Naive B cell (primary cell): Measurements from ENCODE around the gene ADPRHL1. TPM values are rescaled to one million over a fixed set of nuclear protein-coding genes. Genes with fewer than 3 reads are reported as not detected.
"Not testable (repeated sequence)": the region's sequence is repeated elsewhere in the genome, so short reads cannot be mapped to it uniquely, and the experiment has no call there.

ENCODE experiments used
- ATAC-seq, 2 donors: fragments of 150-1000 bp; cut with Tn5 transposase; 2 replicates each; pipeline ENCODE4 v1.10.0; 2021; ENCODE audit warnings: low read depth in 2 of 2, mild to moderate bottlenecking in 2 of 2, moderate library complexity in 2 of 2
- DNase-seq: peaks from one replicate; pipeline ENCODE4 v3.0.0; 2022
- H3K27ac Mint-ChIP-seq, 6 donors: one replicate each; pipeline ENCODE4 v1.8.0; 2020 to 2022; ENCODE audit warnings: mild to moderate bottlenecking in 6 of 6, mixed read lengths in 6 of 6, moderate library complexity in 5 of 6, inconsistent platforms in 2 of 6
- H3K27me3 Mint-ChIP-seq, 3 donors: one replicate each; pipeline ENCODE4 v1.8.0; 2021 to 2022; ENCODE audit warnings: mixed read lengths in 3 of 3, mild to moderate bottlenecking in 1 of 3
- H3K36me3 Mint-ChIP-seq, 2 donors: one replicate each; pipeline ENCODE4 v1.8.0; 2020 to 2022; ENCODE audit warnings: mixed read lengths in 2 of 2, inconsistent platforms in 1 of 2, mild to moderate bottlenecking in 1 of 2
- H3K4me1 Mint-ChIP-seq, 3 donors: one replicate each; pipeline ENCODE4 v1.8.0; 2020 to 2022; ENCODE audit warnings: mixed read lengths in 3 of 3, inconsistent platforms in 1 of 3, mild to moderate bottlenecking in 1 of 3, moderate library complexity in 1 of 3
- H3K4me3 Mint-ChIP-seq, 8 donors: one replicate each; pipeline ENCODE4 v1.8.0; 2020 to 2022; ENCODE audit warnings: mild to moderate bottlenecking in 8 of 8, mixed read lengths in 8 of 8, moderate library complexity in 8 of 8, inconsistent platforms in 2 of 8
- H3K9me3 Mint-ChIP-seq, 7 donors: one replicate each; pipeline ENCODE4 v1.8.0; 2020 to 2022; ENCODE audit warnings: mixed read lengths in 7 of 7, mild to moderate bottlenecking in 5 of 7, inconsistent platforms in 2 of 7, moderate library complexity in 1 of 7
- polyA plus RNA-seq, 6 donors: library from polyadenylated mRNA; unstranded; fragments of 300-500 nt; fragmentation: Illumina TruSeq; gene quantifications; one replicate each; pipeline ENCODE4 v1.2.3, GENCODE V29; 2021; ENCODE audit warnings: low read depth in 6 of 6

The ADPRHL1 gene
- polyA plus RNA-seq, 6 donors from 2014 or later = 0.54 to 0.75 TPM; not detected in 4

GRCh38 chr13:113389586-113389985 is 63.7 kb downstream of the ADPRHL1 start:
- ATAC-seq, H3K4me3 Mint-ChIP-seq, DNase-seq, H3K36me3 Mint-ChIP-seq: not testable (repeated sequence)
- H3K27ac Mint-ChIP-seq = peak overlapping the region in 1 of 6 donors; percentile 32
- H3K4me1 Mint-ChIP-seq = peaks cover 4 to 10% (median 6%) of the 10 kb centered on the region in 3 donors
- H3K27me3 Mint-ChIP-seq = peaks cover 0 to 19% (median 11%) of the 10 kb centered on the region in 3 donors
- H3K9me3 Mint-ChIP-seq = peaks cover 0 to 25% (median 19%) of the 10 kb centered on the region in 7 donors

GRCh38 chr13:113387396-113387795 is 65.9 kb downstream of the ADPRHL1 start:
- Mint-ChIP-seq H3K27ac (no peak overlapping the region), H3K36me3 (peaks cover 0 to 4% of the 10 kb centered on the region in 2 donors)

GRCh38 chr13:113383089-113383488 is 70.2 kb downstream of the ADPRHL1 start:
- Mint-ChIP-seq H3K4me1 (peaks cover 0 to 6% (median 0%) of the 10 kb centered on the region in 3 donors), H3K27me3 (peaks cover 12 to 56% (median 16%) of the 10 kb centered on the region in 3 donors), H3K9me3 (peaks cover 6 to 41% (median 32%) of the 10 kb centered on the region in 7 donors), H3K4me3 (no peak overlapping the region), H3K27ac (no peak overlapping the region), H3K36me3 (peaks cover 0 to 6% of the 10 kb centered on the region in 2 donors)
- DNase-seq = no peak
- ATAC-seq = no peak

More at GRCh38 chr13:113387396-113387795, 65.9 kb downstream of the ADPRHL1 start:
- peaks cover 0 to 37% (median 16%) of the 10 kb centered on the region in 3 donors for H3K27me3 Mint-ChIP-seq
- DNase-seq = no peak
- peaks cover 0 to 6% (median 0%) of the 10 kb centered on the region in 3 donors for H3K4me1 Mint-ChIP-seq
- peaks cover 6 to 39% (median 35%) of the 10 kb centered on the region in 7 donors for H3K9me3 Mint-ChIP-seq
- ATAC-seq = no peak
- H3K4me3 Mint-ChIP-seq = no peak overlapping the region

- not testable (repeated sequence) for DNase-seq, H3K4me1 Mint-ChIP-seq, H3K36me3 Mint-ChIP-seq, H3K27ac Mint-ChIP-seq, H3K4me3 Mint-ChIP-seq, ATAC-seq
- H3K9me3 Mint-ChIP-seq = peaks cover 6 to 41% (median 32%) of the 10 kb centered on the region in 7 donors
- peaks cover 16 to 60% (median 16%) of the 10 kb centered on the region in 3 donors for H3K27me3 Mint-ChIP-seq
These were observed 70.7 kb downstream of the ADPRHL1 start for GRCh38 chr13:113382542-113382941.

- DNase-seq (no peak), ATAC-seq (no peak)
- peaks cover 0 to 6% of the 10 kb centered on the region in 2 donors for H3K36me3 Mint-ChIP-seq
- peaks cover 4 to 54% (median 37%) of the 10 kb centered on the region in 3 donors for H3K27me3 Mint-ChIP-seq
- H3K27ac Mint-ChIP-seq = no peak overlapping the region
- H3K4me3 Mint-ChIP-seq = no peak overlapping the region
- H3K9me3 Mint-ChIP-seq = peaks cover 2 to 19% (median 17%) of the 10 kb centered on the region in 7 donors
- no peaks in the 10 kb centered on the region for H3K4me1 Mint-ChIP-seq
These were observed 74.5 kb downstream of the ADPRHL1 start for GRCh38 chr13:113378825-113379224.

- Mint-ChIP-seq H3K4me3 (peak overlapping the region in 1 of 8 donors; percentile 71), H3K9me3 (no peaks in the 10 kb centered on the region)
- no peak for ATAC-seq
These were observed 78.6 kb downstream of the ADPRHL1 start for GRCh38 chr13:113374511-113375175.

DNA sequence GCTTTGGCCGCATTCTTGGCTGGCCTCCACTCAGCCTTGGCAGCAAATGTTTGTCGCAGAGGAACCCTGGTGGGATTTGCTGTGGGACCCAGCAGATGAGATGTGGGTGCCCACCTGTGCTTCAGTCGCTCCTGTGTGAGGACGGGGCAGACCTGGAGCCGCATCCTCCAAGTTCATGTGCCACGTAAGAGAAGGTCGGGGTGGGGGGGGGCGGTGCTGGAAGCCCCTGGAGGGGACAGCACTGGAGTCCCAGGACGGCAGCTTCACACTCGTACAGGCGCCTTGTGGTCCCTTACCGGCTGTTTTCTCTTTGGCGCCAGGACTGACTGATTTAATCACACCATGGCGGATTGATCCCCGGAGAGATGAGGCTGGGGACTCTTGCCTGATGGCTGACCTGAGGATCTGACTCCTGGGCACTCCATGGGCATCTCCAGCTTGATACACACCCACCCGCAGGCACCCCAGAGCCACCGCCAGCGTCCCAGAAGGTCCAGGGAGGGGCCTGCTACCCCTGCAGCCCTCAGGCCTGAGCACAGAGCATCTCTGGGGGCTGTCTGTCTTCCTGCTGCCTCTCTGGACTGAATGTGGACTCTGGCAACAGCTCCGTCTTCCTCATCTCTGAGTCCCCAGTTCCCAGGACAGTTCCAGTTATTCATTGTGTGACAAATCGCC is 79.3 kb downstream of the ADPRHL1 start:
- Mint-ChIP-seq H3K27ac (no peak overlapping the region), H3K36me3 (no peaks in the 10 kb centered on the region), H3K27me3 (peaks cover 5 to 31% (median 30%) of the 10 kb centered on the region in 3 donors), H3K4me3 (no peak overlapping the region), H3K9me3 (no peaks in the 10 kb centered on the region), H3K4me1 (no peaks in the 10 kb centered on the region)
- DNase-seq = no peak
- ATAC-seq = no peak

More at GRCh38 chr13:113374511-113375175, 78.6 kb downstream of the ADPRHL1 start:
- no peak for DNase-seq
- Mint-ChIP-seq H3K36me3 (no peaks in the 10 kb centered on the region), H3K27me3 (peaks cover 5 to 31% (median 30%) of the 10 kb centered on the region in 3 donors), H3K27ac (peak overlapping the region in 1 of 6 donors; percentile 4), H3K4me1 (no peaks in the 10 kb centered on the region)

DNA sequence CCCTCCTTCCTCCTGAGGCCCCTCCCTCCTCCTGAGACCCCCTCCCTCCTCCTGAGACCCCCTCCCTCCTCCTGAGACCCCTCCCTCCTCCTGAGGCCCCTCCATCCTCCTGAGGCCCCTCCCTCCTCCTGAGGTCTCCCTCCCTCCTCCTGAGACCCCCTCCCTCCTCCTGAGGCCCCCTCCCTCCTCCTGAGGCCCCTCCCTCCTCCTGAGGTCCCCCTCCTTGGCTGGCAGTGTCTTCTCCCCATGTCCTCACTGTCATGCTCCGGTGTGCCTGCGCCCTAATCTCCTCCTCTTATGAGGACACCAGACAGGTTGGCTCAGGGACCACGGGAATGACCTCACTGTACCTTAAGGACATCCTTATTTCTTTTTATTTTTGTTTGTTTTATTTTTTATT is 81.6 kb downstream of the ADPRHL1 start:
- H3K9me3 Mint-ChIP-seq, H3K4me3 Mint-ChIP-seq, DNase-seq, H3K4me1 Mint-ChIP-seq, H3K36me3 Mint-ChIP-seq, ATAC-seq: not testable (repeated sequence)
- Mint-ChIP-seq H3K27me3 (peaks cover 11 to 24% (median 21%) of the 10 kb centered on the region in 3 donors), H3K27ac (peak overlapping the region in 1 of 6 donors; percentile 57)

DNA sequence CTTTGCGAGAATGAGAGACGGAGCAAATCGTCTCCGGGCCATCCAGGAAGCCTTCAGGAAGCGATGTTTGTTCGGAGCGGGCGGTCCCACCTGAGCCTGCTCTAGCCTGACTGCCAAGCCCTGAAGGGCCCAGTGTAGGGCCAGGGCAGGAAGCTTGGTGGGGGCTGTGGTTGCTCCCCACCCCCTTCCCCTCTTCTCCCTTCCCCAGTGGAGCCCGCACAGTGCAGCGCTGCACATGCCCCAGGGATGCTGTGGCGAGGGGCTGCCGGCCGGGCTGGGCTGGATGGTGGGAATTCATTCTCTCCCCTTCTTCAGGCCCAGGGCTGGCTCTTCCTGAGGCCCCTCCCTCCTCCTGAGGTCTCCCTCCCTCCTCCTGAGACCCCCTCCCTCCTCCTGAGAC is 82.2 kb downstream of the ADPRHL1 start:
- Mint-ChIP-seq H3K9me3 (no peaks in the 10 kb centered on the region), H3K4me1 (no peaks in the 10 kb centered on the region), H3K27ac (no peak overlapping the region), H3K27me3 (peaks cover 12 to 23% (median 16%) of the 10 kb centered on the region in 3 donors), H3K36me3 (no peaks in the 10 kb centered on the region), H3K4me3 (no peak overlapping the region)
- DNase-seq (no peak), ATAC-seq (no peak)

GRCh38 chr13:113369881-113370280 is 83.4 kb downstream of the ADPRHL1 start:
- Mint-ChIP-seq H3K27me3 (peaks cover 18 to 30% (median 19%) of the 10 kb centered on the region in 3 donors), H3K9me3 (no peaks in the 10 kb centered on the region), H3K36me3 (no peaks in the 10 kb centered on the region), H3K4me1 (no peaks in the 10 kb centered on the region), H3K27ac (no peak overlapping the region), H3K4me3 (no peak overlapping the region)
- DNase-seq (no peak), ATAC-seq (no peak)

GRCh38 chr13:113369189-113369588 is 84.1 kb downstream of the ADPRHL1 start:
- Mint-ChIP-seq H3K36me3 (no peaks in the 10 kb centered on the region), H3K27ac (no peak overlapping the region), H3K4me1 (no peaks in the 10 kb centered on the region), H3K27me3 (peaks cover 11 to 24% (median 19%) of the 10 kb centered on the region in 3 donors), H3K9me3 (no peaks in the 10 kb centered on the region), H3K4me3 (no peak overlapping the region)
- ATAC-seq (no peak), DNase-seq (no peak)

DNA sequence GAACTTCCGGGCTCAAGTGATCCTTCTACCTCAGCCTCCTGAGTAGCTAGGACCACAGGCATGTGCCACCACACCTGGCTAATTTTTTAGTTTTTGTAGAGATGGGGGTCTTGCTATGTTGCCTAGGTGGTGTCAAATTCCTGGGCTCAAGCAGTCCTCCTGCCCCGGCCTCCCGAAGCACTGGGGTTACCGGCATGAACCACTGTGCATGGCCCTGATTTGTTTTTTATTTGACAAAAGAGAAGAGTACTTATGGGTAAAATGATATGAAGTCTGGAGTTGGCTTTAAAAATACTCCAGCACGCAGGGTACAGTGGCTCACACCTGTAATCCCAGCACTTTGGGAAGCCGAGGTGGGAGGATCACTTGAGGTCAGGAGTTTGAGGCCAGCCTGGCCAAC is 84.9 kb downstream of the ADPRHL1 start:
- not testable (repeated sequence) for H3K9me3 Mint-ChIP-seq, H3K4me3 Mint-ChIP-seq, DNase-seq, H3K27ac Mint-ChIP-seq, H3K36me3 Mint-ChIP-seq, H3K4me1 Mint-ChIP-seq, ATAC-seq
- peaks cover 10 to 19% (median 18%) of the 10 kb centered on the region in 3 donors for H3K27me3 Mint-ChIP-seq

GRCh38 chr13:113367771-113368170 is 85.5 kb downstream of the ADPRHL1 start:
- H3K27ac Mint-ChIP-seq = no peak overlapping the region
- H3K9me3 Mint-ChIP-seq = no peaks in the 10 kb centered on the region
- H3K4me3 Mint-ChIP-seq = no peak overlapping the region
- peaks cover 0 to 1% (median 0%) of the 10 kb centered on the region in 3 donors for H3K4me1 Mint-ChIP-seq
- H3K27me3 Mint-ChIP-seq = peaks cover 13 to 19% (median 16%) of the 10 kb centered on the region in 3 donors
- no peaks in the 10 kb centered on the region for H3K36me3 Mint-ChIP-seq
- DNase-seq = no peak
- no peak for ATAC-seq
